Endothelial cell of umbilical vein (primary cell): ENCODE results near the gene ABCC1. TPM values are rescaled to one million over a fixed set of nuclear protein-coding genes. Genes with fewer than 3 reads are reported as not detected.

Experiments
- BruUV-seq: library from RNA; stranded (reverse); fragments of 400-500 nt; replicated peaks from 2 replicates; lab custom pipeline; 2021; lab: Mats Ljungman, UMichigan
- CTCF ChIA-PET: fragments of 300-600, 350-600 bp; sonication (Branson Sonifier 250); formaldehyde crosslinking; loops from one replicate; lab custom pipeline; 2021; ENCODE audit warnings: antibody characterized with exemption, inconsistent platforms; lab: Charles Lee
- POLR2A ChIA-PET: fragments of 300-600, 350-600 bp; sonication (Branson Sonifier 250); formaldehyde crosslinking; loops from one replicate; lab custom pipeline; 2021; ENCODE audit warnings: antibody characterized with exemption, inconsistent platforms; lab: Charles Lee
- DNase-seq: peaks from one replicate; pipeline ENCODE4 v3.0.0-alpha.2; 2011; ENCODE audit warnings: low read depth, low spot score
- FAIRE-seq: peaks from 2 replicates; lab custom pipeline; 2011; peaks lifted over from hg19 to GRCh38; lab: Jason Lieb, UNC
- H2AFZ ChIP-seq: 2 replicates; pipeline ENCODE4 v1.6.0; 2012; ENCODE audit warnings: low read depth, low read length, control low read depth, inconsistent platforms
- H3K27ac ChIP-seq: 2 replicates; pipeline ENCODE4 v1.5.1; 2011; ENCODE audit warnings: low read depth, mild to moderate bottlenecking, control low read depth, low read length, moderate library complexity; ENCODE audit not compliant: insufficient read depth
- H3K27me3 ChIP-seq, 2 experiments: 2 replicates each; pipeline versions ENCODE4 v1.6.0 to v1.6.1; 2011; ENCODE audit warnings: low read length in 2 of 2, mixed read lengths in 1 of 2; ENCODE audit not compliant: control insufficient read depth in 2 of 2, insufficient read depth in 2 of 2
- H3K36me3 ChIP-seq, 2 experiments: 2 replicates in 1 of 2; 3 replicates in 1 of 2; pipeline ENCODE4 v1.5.1; 2011; ENCODE audit warnings: low read length in 2 of 2, mild to moderate bottlenecking in 1 of 2, moderate library complexity in 1 of 2; ENCODE audit not compliant: control insufficient read depth in 2 of 2, insufficient read depth in 2 of 2; ENCODE audit errors: extremely low read depth in 1 of 2
- H3K4me1 ChIP-seq: 3 replicates; pipeline ENCODE4 v1.5.1; 2011; ENCODE audit warnings: mild to moderate bottlenecking, low read length; ENCODE audit not compliant: control insufficient read depth, insufficient read depth; ENCODE audit errors: extremely low read depth
- H3K4me2 ChIP-seq: 2 replicates; pipeline ENCODE4 v1.6.1; 2011; ENCODE audit warnings: low read length, control low read depth, mixed read lengths; ENCODE audit not compliant: insufficient read depth
- H3K4me3 ChIP-seq, 3 experiments: fragments of 200-600 bp in 1 of 3; sonication (generic), shearing (Covaris generic) in 1 of 3; replicated peaks in 1 of 3; 2 replicates each; pipeline ENCODE4 v1.5.1; 2011 to 2016; ENCODE audit warnings: control low read depth in 3 of 3, low read length in 3 of 3, mild to moderate bottlenecking in 2 of 3, inconsistent platforms in 1 of 3, low read depth in 1 of 3, moderate library complexity in 1 of 3; ENCODE audit not compliant: insufficient read depth in 1 of 3
- H3K79me2 ChIP-seq: 2 replicates; pipeline ENCODE4 v1.6.0; 2012; ENCODE audit warnings: low read length, inconsistent platforms; ENCODE audit not compliant: control insufficient read depth, insufficient read depth
- H3K9ac ChIP-seq: replicated peaks from 2 replicates; pipeline ENCODE3; 2011; ENCODE audit warnings: low read length, control low read depth; ENCODE audit not compliant: insufficient read depth; ENCODE audit errors: extremely low read depth
- H3K9me1 ChIP-seq: replicated peaks from 3 replicates; pipeline ENCODE4 v1.6.0; 2011; ENCODE audit warnings: mild to moderate bottlenecking, low read length; ENCODE audit not compliant: control insufficient read depth, insufficient read depth; ENCODE audit errors: extremely low read depth
- H3K9me3 ChIP-seq: replicated peaks from 2 replicates; pipeline ENCODE4 v1.5.1; 2012; ENCODE audit warnings: low read length, inconsistent platforms; ENCODE audit not compliant: control insufficient read depth, insufficient read depth
- H4K20me1 ChIP-seq: replicated peaks from 2 replicates; pipeline ENCODE3; 2011; ENCODE audit warnings: mild to moderate bottlenecking, low read length; ENCODE audit not compliant: control insufficient read depth, insufficient read depth; ENCODE audit errors: extremely low read depth
- EZH2 ChIP-seq: IDR thresholded peaks from 2 replicates; pipeline ENCODE4 v1.6.1; 2012; ENCODE audit warnings: borderline replicate concordance, low read depth, mild to moderate bottlenecking, moderate library complexity, low read length, inconsistent platforms; ENCODE audit not compliant: severe bottlenecking
- FOS ChIP-seq: IDR thresholded peaks from 2 replicates; pipeline ENCODE4 v1.6.1; 2011; ENCODE audit warnings: mild to moderate bottlenecking, low read length, moderate library complexity, borderline replicate concordance; ENCODE audit not compliant: insufficient read depth
- GATA2 ChIP-seq: IDR thresholded peaks from 2 replicates; pipeline ENCODE4 v1.7.0; 2011; ENCODE audit warnings: low read depth, mild to moderate bottlenecking, moderate library complexity, mixed read lengths, low read length; ENCODE audit not compliant: insufficient read length, insufficient read depth
- MYC ChIP-seq: IDR thresholded peaks from one replicate; pipeline ENCODE4 v1.6.1; 2011; ENCODE audit warnings: mild to moderate bottlenecking, low read depth, low read length
- POLR2A ChIP-seq: IDR thresholded peaks from 2 replicates; pipeline ENCODE4 v1.6.1; 2012; ENCODE audit warnings: low read depth, mild to moderate bottlenecking, control low read depth, low read length
- POLR2AphosphoS5 ChIP-seq: IDR thresholded peaks from 2 replicates; pipeline ENCODE4 v1.6.1; 2012; ENCODE audit warnings: low read depth, mild to moderate bottlenecking, control low read depth, low read length, moderate library complexity; ENCODE audit not compliant: insufficient read depth
- dilution Hi-C: fragments of 300-500 bp; cut with MboI; formaldehyde crosslinking; loops from one replicate; pipeline ENCODE4 v1.15.0; 2019; ENCODE audit warnings: low sequenced_read_pairs; ENCODE audit not compliant: extremely low pct_ligation_motif_present
- intact Hi-C: fragments of 100-400 bp; cut with micrococcal nuclease; formaldehyde crosslinking; loops from one replicate; pipeline ENCODE4 v1.10.0; 2022
- polyA plus RNA-seq, 4 experiments: library from polyadenylated mRNA; depleted of rRNA in 3 of 4; stranded (reverse) in 3 of 4; unstranded in 1 of 4; fragments of >200 nt; gene quantifications; 2 replicates each; pipeline versions ENCODE4 v1.2.1 to v1.2.3, GENCODE V29; 2011 to 2012; ENCODE audit warnings: missing spikeins in 1 of 4
- total RNA-seq: library from RNA; stranded (reverse); gene quantifications from 2 replicates; pipeline ENCODE4 v1.2.3, GENCODE V29; 2021
- TF ChIP-seq, protein P1 (sequence below), 2 donors: IDR thresholded peaks; 1 replicate in 1 of 2; 2 replicates in 1 of 2; pipeline ENCODE4 v1.5.1; 2011; ENCODE audit warnings: low read length in 2 of 2, mild to moderate bottlenecking in 2 of 2, moderate library complexity in 2 of 2, control low read depth in 1 of 2, inconsistent platforms in 1 of 2, low read depth in 1 of 2; ENCODE audit not compliant: insufficient read depth in 1 of 2; ENCODE audit errors: extremely low read depth in 1 of 2

ABCC1 gene
- total and polyA plus RNA-seq, 2 donors (not counting 3 experiments of a cell fraction or from before 2014, with no cell fraction given): 46.1 to 89.2 TPM

DNA sequence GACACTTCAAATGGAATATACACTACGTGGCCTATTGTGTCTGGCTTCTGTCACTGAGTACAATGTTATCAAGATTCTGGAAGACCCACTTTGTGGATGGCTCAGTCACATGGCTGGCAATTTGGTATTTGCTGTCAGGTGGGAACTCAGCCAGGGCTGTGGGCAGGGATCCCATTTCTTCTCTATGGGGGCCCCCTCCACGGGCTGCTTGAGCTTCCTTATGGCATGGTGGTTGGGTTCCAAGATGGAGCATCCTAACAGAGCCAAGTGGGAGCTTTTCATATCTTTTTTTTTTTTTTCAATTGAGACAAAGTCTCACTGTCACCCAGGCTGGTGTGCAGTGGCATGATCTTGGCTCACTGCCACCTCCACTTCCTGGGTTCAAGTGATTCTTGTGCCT lies 43.0 kb upstream of the ABCC1 start:
- CTCF ChIA-PET: interaction anchor here (0.6 to 1.0 kb wide), 2 partner anchors 32 to 48 kb away, joined by 3 read pairs; no protein-coding TSS in a partner anchor
- no peak for TF ChIP-seq POLR2A
- no peak for TF ChIP-seq EZH2
- no peak for TF ChIP-seq MYC
- TF ChIP-seq FOS: no peak
- TF ChIP-seq, protein P1, sequence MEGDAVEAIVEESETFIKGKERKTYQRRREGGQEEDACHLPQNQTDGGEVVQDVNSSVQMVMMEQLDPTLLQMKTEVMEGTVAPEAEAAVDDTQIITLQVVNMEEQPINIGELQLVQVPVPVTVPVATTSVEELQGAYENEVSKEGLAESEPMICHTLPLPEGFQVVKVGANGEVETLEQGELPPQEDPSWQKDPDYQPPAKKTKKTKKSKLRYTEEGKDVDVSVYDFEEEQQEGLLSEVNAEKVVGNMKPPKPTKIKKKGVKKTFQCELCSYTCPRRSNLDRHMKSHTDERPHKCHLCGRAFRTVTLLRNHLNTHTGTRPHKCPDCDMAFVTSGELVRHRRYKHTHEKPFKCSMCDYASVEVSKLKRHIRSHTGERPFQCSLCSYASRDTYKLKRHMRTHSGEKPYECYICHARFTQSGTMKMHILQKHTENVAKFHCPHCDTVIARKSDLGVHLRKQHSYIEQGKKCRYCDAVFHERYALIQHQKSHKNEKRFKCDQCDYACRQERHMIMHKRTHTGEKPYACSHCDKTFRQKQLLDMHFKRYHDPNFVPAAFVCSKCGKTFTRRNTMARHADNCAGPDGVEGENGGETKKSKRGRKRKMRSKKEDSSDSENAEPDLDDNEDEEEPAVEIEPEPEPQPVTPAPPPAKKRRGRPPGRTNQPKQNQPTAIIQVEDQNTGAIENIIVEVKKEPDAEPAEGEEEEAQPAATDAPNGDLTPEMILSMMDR (IDR thresholded peaks at IDR 0.05; ENCODE audit: extremely low read depth in 1 of 2, insufficient read depth in 1 of 2, low read depth in 1 of 2, low read length in 2 of 2): no peak
- TF ChIP-seq GATA2: no peak
- TF ChIP-seq POLR2AphosphoS5: no peak

More for the DNA sequence above, 43.0 kb upstream of the ABCC1 start:
- BruUV-seq: no TSS peak
- FAIRE-seq (no peak), DNase-seq (no peak)
- H3K27me3 ChIP-seq: no peaks in the 10 kb centered on the region
- H3K4me2 ChIP-seq: no peak overlapping the region
- H3K9ac ChIP-seq: no peak overlapping the region
- H3K4me1 ChIP-seq: no peaks in the 10 kb centered on the region
- no peaks in the 10 kb centered on the region for H3K79me2 ChIP-seq
- H3K9me1 ChIP-seq: no peaks in the 10 kb centered on the region
- no peaks in the 10 kb centered on the region for H4K20me1 ChIP-seq
- POLR2A ChIA-PET: no interaction called here
- no peak overlapping the region for H2AFZ ChIP-seq
- no peak overlapping the region for H3K4me3 ChIP-seq
- intact Hi-C loops: no loop called here
- H3K9me3 ChIP-seq: no peaks in the 10 kb centered on the region
- dilution Hi-C loops: no loop called here
- no peaks in the 10 kb centered on the region for H3K36me3 ChIP-seq
- H3K27ac ChIP-seq: no peak overlapping the region
